ENCODE measurements around the gene TTLL3. TPM values are rescaled to one million over a fixed set of nuclear protein-coding genes. Genes with fewer than 3 reads are reported as not detected.

Gene TTLL3
- total RNA-seq, 2 donors from 2014 or later = 21.6 to 35.0 TPM

- DNase-seq = no peak
- no peak overlapping the region for H3K27ac Mint-ChIP-seq
- H3K4me1 Mint-ChIP-seq = peaks cover 5% of the 10 kb centered on the region
- peaks cover 13% of the 10 kb centered on the region for H3K27me3 Mint-ChIP-seq (ENCODE audit: insufficient read depth)
- Histone ChIP-seq H3K4me3 (ENCODE audit: low read length) (no peak overlapping the region), H3K4me1 (ENCODE audit: control insufficient read depth, insufficient read depth, low read length) (no peaks in the 10 kb centered on the region), H3K27ac (ENCODE audit: low read depth, low read length) (no peak overlapping the region), H3K9ac (ENCODE audit: extremely low read depth, low read length, poor library complexity, severe bottlenecking) (no peak overlapping the region), H3K27me3 (ENCODE audit: control insufficient read depth, insufficient read depth, low read length, poor library complexity, severe bottlenecking) (no peaks in the 10 kb centered on the region), H3K9me3 (ENCODE audit: control insufficient read depth, low read length) (no peaks in the 10 kb centered on the region), H3K36me3 (ENCODE audit: control insufficient read depth, insufficient read depth, low read length) (no peaks in the 10 kb centered on the region)
- no peak overlapping the region for H3K4me3 Mint-ChIP-seq
- H3K36me3 Mint-ChIP-seq (ENCODE audit: low read depth) = no peaks in the 10 kb centered on the region
- 97 to 100% methylated on average over 4 to 8 of the region's 8 CpGs for WGBS, 2 experiments (ENCODE audit: insufficient coverage in 1 of 2, insufficient read length in 1 of 2)
- no peak for TF ChIP-seq CTCF (conservative IDR thresholded peaks at IDR 0.05)
- H3K9me3 Mint-ChIP-seq = no peaks in the 10 kb centered on the region
Observed at GRCh38 chr3:9866639-9867038, 56.6 kb downstream of the TTLL3 start.

DNA sequence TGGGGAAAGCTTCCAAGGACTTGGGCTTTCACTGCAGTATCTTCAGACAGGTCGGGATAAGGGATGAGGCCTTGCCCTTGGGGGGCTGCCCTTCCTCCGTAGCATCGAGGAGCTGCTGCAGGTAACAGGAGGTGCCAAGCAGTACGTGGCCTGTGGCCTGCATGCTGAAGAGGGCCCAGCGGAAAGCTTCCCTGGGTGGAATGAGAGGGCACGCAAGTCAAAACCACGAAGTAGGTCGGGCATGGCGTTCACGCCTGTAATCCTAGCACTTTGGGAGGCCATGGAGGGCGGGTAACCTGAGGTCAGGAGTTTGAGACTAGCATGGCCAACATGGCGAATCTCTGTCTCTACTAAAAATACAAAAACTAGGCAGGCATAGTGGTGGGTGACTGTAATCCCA, 57.0 kb downstream of the TTLL3 start:
- H3K36me3 Mint-ChIP-seq (ENCODE audit: low read depth) = no peaks in the 10 kb centered on the region
- no peak for DNase-seq
- Histone ChIP-seq H3K27ac (ENCODE audit: low read depth, low read length) (no peak overlapping the region), H3K9me3 (ENCODE audit: control insufficient read depth, low read length) (no peaks in the 10 kb centered on the region), H3K27me3 (ENCODE audit: control insufficient read depth, insufficient read depth, low read length, poor library complexity, severe bottlenecking) (no peaks in the 10 kb centered on the region), H3K36me3 (ENCODE audit: control insufficient read depth, insufficient read depth, low read length) (no peaks in the 10 kb centered on the region), H3K4me3 (ENCODE audit: low read length) (no peak overlapping the region), H3K9ac (ENCODE audit: extremely low read depth, low read length, poor library complexity, severe bottlenecking) (no peak overlapping the region), H3K4me1 (ENCODE audit: control insufficient read depth, insufficient read depth, low read length) (no peaks in the 10 kb centered on the region)
- H3K9me3 Mint-ChIP-seq = no peaks in the 10 kb centered on the region
- H3K4me3 Mint-ChIP-seq = no peak overlapping the region
- H3K27me3 Mint-ChIP-seq (ENCODE audit: insufficient read depth) = peaks cover 10% of the 10 kb centered on the region
- TF ChIP-seq CTCF (conservative IDR thresholded peaks at IDR 0.05) = no peak
- WGBS, 2 experiments (ENCODE audit: insufficient coverage in 1 of 2, insufficient read length in 1 of 2) = 92% methylated on average over 11 to 12 of the region's 12 CpGs
- H3K4me1 Mint-ChIP-seq = peaks cover 3% of the 10 kb centered on the region
- no peak overlapping the region for H3K27ac Mint-ChIP-seq

DNA sequence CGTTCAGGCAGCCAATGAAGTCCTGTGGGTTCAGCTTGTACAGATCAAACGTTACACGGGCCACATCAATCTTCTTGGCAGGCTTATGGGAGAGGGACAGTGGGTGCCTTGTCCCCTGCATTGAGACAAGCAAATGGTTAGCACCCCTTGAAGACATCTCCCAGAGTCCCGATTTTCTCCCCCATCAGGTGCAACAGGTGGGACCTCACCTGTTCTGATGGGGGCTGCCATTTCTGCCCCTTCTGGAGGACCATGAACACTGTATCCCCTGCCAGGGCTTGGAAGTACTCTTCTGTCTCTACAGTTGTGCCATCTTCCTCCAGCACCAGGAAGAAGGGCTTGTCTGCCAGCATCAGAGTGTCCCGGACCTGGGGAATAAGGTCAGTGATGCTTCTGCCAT, 59.9 kb downstream of the TTLL3 start:
- Histone ChIP-seq H3K4me1 (ENCODE audit: control insufficient read depth, insufficient read depth, low read length) (no peaks in the 10 kb centered on the region), H3K9me3 (ENCODE audit: control insufficient read depth, low read length) (no peaks in the 10 kb centered on the region), H3K27ac (ENCODE audit: low read depth, low read length) (no peak overlapping the region), H3K4me3 (ENCODE audit: low read length) (no peak overlapping the region), H3K9ac (ENCODE audit: extremely low read depth, low read length, poor library complexity, severe bottlenecking) (no peak overlapping the region), H3K36me3 (ENCODE audit: control insufficient read depth, insufficient read depth, low read length) (no peaks in the 10 kb centered on the region), H3K27me3 (ENCODE audit: control insufficient read depth, insufficient read depth, low read length, poor library complexity, severe bottlenecking) (no peaks in the 10 kb centered on the region)
- Mint-ChIP-seq H3K27me3 (ENCODE audit: insufficient read depth) (peaks cover 4% of the 10 kb centered on the region), H3K4me3 (no peak overlapping the region), H3K27ac (no peak overlapping the region), H3K4me1 (no peaks in the 10 kb centered on the region), H3K9me3 (no peaks in the 10 kb centered on the region), H3K36me3 (ENCODE audit: low read depth) (no peaks in the 10 kb centered on the region)
- WGBS, 2 experiments (ENCODE audit: insufficient coverage in 1 of 2, insufficient read length in 1 of 2) = 89 to 92% methylated on average over 4 to 5 of the region's 5 CpGs
- no peak for TF ChIP-seq CTCF (conservative IDR thresholded peaks at IDR 0.05)
- DNase-seq = no peak

Data from endodermal cell (in vitro differentiated cells).